Calu3 (cell line): Measurements from ENCODE around the gene NELFA. TPM values are rescaled to one million over a fixed set of nuclear protein-coding genes. Genes with fewer than 3 reads are reported as not detected.
A peak's percentile ranks its signal among the peaks of the same experiment; 100 is the strongest.

Experiments used
- Bru-seq: library from RNA; stranded (reverse); fragments of 400-500 nt; gene quantifications from one replicate; lab custom pipeline; 2021; lab: Mats Ljungman, UMichigan
- BruChase-seq, 2 experiments: library from RNA; stranded (reverse); fragments of 400-500 nt; gene quantifications; one replicate each; lab custom pipeline; 2021; lab: Mats Ljungman, UMichigan
- BruUV-seq: library from RNA; stranded (reverse); fragments of 400-500 nt; replicated peaks from 2 replicates; lab custom pipeline; 2021; lab: Mats Ljungman, UMichigan
- CTCF ChIA-PET: fragments of 300-600 bp; sonication (Branson Sonifier 250); formaldehyde crosslinking; loops from one replicate; lab custom pipeline; 2022; ENCODE audit warnings: antibody characterized with exemption; lab: Charles Lee
- DNase-seq: peaks from one replicate; pipeline ENCODE4 v3.0.0; 2022
- H3K27ac Mint-ChIP-seq: one replicate; pipeline ENCODE4 v1.8.0; 2022; ENCODE audit warnings: mixed read lengths; ENCODE audit not compliant: unreplicated experiment
- H3K27me3 Mint-ChIP-seq: one replicate; pipeline ENCODE4 v1.8.0; 2022; ENCODE audit warnings: mixed read lengths; ENCODE audit not compliant: unreplicated experiment
- H3K36me3 Mint-ChIP-seq: one replicate; pipeline ENCODE4 v1.8.0; 2022; ENCODE audit warnings: mild to moderate bottlenecking, moderate library complexity, mixed read lengths; ENCODE audit not compliant: insufficient read depth, unreplicated experiment
- H3K4me1 Mint-ChIP-seq: one replicate; pipeline ENCODE4 v1.8.0; 2022; ENCODE audit warnings: mild to moderate bottlenecking, low read depth, mixed read lengths; ENCODE audit not compliant: unreplicated experiment
- H3K4me3 Mint-ChIP-seq: one replicate; pipeline ENCODE4 v1.8.0; 2022; ENCODE audit warnings: mild to moderate bottlenecking, low read depth, moderate library complexity, mixed read lengths; ENCODE audit not compliant: unreplicated experiment
- H3K9me3 Mint-ChIP-seq: one replicate; pipeline ENCODE4 v1.8.0; 2022; ENCODE audit warnings: low read depth, mixed read lengths; ENCODE audit not compliant: unreplicated experiment
- intact Hi-C: fragments of 100-400 bp; cut with micrococcal nuclease; formaldehyde crosslinking; loops from one replicate; pipeline ENCODE4 v1.10.0; 2022; ENCODE audit not compliant: unreplicated experiment
- long read RNA-seq: library from polyadenylated mRNA; stranded (forward); transcript quantifications from one replicate; pipeline ENCODE4 v2.0.0, GENCODE V29; 2022
- total RNA-seq: library from RNA; stranded (reverse); gene quantifications from 2 replicates; pipeline ENCODE4 v1.2.3, GENCODE V29; 2022
- TF ChIP-seq, protein P1 (sequence below): fragments of 200-600 bp; IDR thresholded peaks from one replicate; pipeline ENCODE4 v1.8.0; 2022; ENCODE audit warnings: antibody characterized with exemption; ENCODE audit not compliant: unreplicated experiment

Gene NELFA
- 29.9 and 30.4 TPM in 2 replicates for total RNA-seq
- percentile 74 among the genes with signal in this experiment for Bru-seq, nascent RNA
- BruChase-seq, experiment 1, labeled RNA remaining after a 6-hour chase = percentile 73 among the genes with signal in this experiment
- percentile 78 among the genes with signal in this experiment for BruChase-seq, experiment 2, labeled RNA remaining after a 2-hour chase
- long read RNA-seq, transcript NELFA-202 (11 exons, 3,343 nt) = major isoform, 35 of 52 reads
- long read RNA-seq, partial matches to known transcripts = 4 of 52 reads
- long read RNA-seq, other reads (novel, unspliced or antisense) = 12 of 52 reads

DNA sequence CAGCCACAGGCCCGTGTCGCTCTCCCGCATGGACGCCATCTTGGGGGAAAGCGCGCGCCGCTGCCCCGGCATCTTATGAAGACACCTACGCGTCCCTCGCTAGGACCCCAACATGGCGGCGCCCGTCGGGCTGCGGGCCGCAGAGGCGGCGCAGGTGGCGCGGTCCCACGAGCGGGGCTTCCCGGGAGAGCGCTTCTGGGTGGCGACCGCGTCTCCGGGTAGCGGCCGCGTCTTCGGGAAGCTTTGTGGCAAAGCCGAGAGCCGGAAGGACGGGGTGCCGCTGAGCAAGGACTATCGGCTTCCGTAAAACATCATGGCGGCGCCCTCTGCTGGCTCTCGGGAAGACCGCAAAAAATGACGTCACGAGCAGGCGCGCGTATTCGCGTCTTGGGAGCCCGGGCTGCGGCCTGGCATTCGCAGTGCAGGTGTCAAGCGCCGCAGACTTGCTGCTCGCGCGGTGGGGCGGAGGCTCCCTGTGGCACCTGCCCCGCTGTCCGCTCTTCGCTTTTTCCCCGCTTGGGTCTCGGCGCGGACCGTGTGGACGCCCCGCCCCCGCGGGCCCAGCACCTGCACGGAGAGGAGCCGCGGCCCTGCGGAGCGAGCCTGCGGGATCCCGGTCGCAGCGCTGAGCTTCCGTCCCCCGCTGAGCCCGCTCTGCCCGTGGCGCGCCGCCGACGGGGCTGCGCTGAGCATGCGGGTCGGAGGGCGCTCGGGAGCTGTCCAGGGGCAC lies at the start of gene NELFA:
NELFA (minus strand) TSS at position 54 of the 730 bp plus-strand sequence; CDS start at position 39, 15 bp downstream.
- no TSS peak for BruUV-seq
- TF ChIP-seq, protein P1, sequence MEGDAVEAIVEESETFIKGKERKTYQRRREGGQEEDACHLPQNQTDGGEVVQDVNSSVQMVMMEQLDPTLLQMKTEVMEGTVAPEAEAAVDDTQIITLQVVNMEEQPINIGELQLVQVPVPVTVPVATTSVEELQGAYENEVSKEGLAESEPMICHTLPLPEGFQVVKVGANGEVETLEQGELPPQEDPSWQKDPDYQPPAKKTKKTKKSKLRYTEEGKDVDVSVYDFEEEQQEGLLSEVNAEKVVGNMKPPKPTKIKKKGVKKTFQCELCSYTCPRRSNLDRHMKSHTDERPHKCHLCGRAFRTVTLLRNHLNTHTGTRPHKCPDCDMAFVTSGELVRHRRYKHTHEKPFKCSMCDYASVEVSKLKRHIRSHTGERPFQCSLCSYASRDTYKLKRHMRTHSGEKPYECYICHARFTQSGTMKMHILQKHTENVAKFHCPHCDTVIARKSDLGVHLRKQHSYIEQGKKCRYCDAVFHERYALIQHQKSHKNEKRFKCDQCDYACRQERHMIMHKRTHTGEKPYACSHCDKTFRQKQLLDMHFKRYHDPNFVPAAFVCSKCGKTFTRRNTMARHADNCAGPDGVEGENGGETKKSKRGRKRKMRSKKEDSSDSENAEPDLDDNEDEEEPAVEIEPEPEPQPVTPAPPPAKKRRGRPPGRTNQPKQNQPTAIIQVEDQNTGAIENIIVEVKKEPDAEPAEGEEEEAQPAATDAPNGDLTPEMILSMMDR = no peak
- no peaks in the 10 kb centered on the region for H3K27me3 Mint-ChIP-seq
- peaks cover 33% of the 10 kb centered on the region for H3K36me3 Mint-ChIP-seq
- H3K4me3 Mint-ChIP-seq = peak within 1 kb of the TSS; percentile 74
- DNase-seq = peak; percentile 90
- peaks cover 7% of the 10 kb centered on the region for H3K4me1 Mint-ChIP-seq
- intact Hi-C loops = no loop called here
- CTCF ChIA-PET = interaction anchor here (0.6 kb wide), 1 partner anchor 71 kb away, joined by 4 read pairs; no protein-coding TSS in a partner anchor
- peak within 1 kb of the TSS; percentile 79 for H3K27ac Mint-ChIP-seq
- no peaks in the 10 kb centered on the region for H3K9me3 Mint-ChIP-seq

- TF ChIP-seq, protein P1 = no peak
- no TSS peak for BruUV-seq
- peaks cover 6% of the 10 kb centered on the region for H3K36me3 Mint-ChIP-seq
- intact Hi-C loops = no loop called here
- no peak overlapping the region for H3K27ac Mint-ChIP-seq
- peaks cover 26% of the 10 kb centered on the region for H3K27me3 Mint-ChIP-seq
- DNase-seq = no peak
- CTCF ChIA-PET = no interaction called here
- H3K4me3 Mint-ChIP-seq = no peak overlapping the region
- no peaks in the 10 kb centered on the region for H3K4me1 Mint-ChIP-seq
- no peaks in the 10 kb centered on the region for H3K9me3 Mint-ChIP-seq
Observed at GRCh38 chr4:2057382-2058065, 48.8 kb upstream of the NELFA start.

GRCh38 chr4:2054217-2054616 lies 45.4 kb upstream of the NELFA start:
- H3K4me1 Mint-ChIP-seq = no peaks in the 10 kb centered on the region
- no peak overlapping the region for H3K4me3 Mint-ChIP-seq
- TF ChIP-seq, protein P1 = no peak
- peaks cover 26% of the 10 kb centered on the region for H3K27me3 Mint-ChIP-seq
- DNase-seq = no peak
- BruUV-seq = no TSS peak
- intact Hi-C loops = no loop called here
- CTCF ChIA-PET = no interaction called here
- no peak overlapping the region for H3K27ac Mint-ChIP-seq
- H3K9me3 Mint-ChIP-seq = no peaks in the 10 kb centered on the region
- peaks cover 6% of the 10 kb centered on the region for H3K36me3 Mint-ChIP-seq

DNA sequence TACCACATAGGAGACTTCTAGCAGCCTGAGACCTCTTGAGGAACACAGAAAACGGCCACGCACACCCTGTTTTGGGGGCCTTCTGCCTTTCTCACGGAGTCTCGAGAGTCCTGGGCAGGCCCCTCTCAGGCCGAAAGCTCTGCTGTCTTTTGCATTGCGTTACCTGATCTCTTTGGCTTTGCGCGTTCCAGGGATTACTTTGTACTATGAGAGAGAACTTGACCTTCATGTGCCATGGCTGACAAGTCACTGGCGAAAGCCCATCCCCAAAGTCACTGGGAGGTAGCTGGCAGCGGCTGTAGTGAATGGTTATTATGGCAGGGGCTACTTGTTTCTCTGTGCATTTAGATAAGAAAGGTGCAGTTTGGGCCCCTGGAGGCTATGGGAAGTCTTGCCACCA lies 42.3 kb upstream of the NELFA start:
- DNase-seq = no peak
- intact Hi-C loops = no loop called here
- Mint-ChIP-seq H3K36me3 (no peaks in the 10 kb centered on the region), H3K4me1 (no peaks in the 10 kb centered on the region), H3K27me3 (peaks cover 11% of the 10 kb centered on the region), H3K4me3 (no peak overlapping the region), H3K27ac (no peak overlapping the region), H3K9me3 (no peaks in the 10 kb centered on the region)
- CTCF ChIA-PET = no interaction called here
- TF ChIP-seq, protein P1 = no peak
- no TSS peak for BruUV-seq
